Stomach (tissue), 4 donors: ENCODE results near the gene LGI1.

ENCODE experiments used
- POLR2A ChIP-seq, 4 donors: fragments of 450-650 bp; IDR thresholded peaks; one replicate each; pipeline ENCODE4 v1.6.1; 2016; ENCODE audit warnings: antibody characterized with exemption in 4 of 4, control low read depth in 2 of 4, mild to moderate bottlenecking in 1 of 4, moderate library complexity in 1 of 4
- POLR2AphosphoS5 ChIP-seq, 3 donors: sonication (generic); formaldehyde crosslinking; IDR thresholded peaks; one replicate each; pipeline ENCODE4 v1.6.1; 2016; ENCODE audit warnings: antibody characterized with exemption in 3 of 3
- TF ChIP-seq, protein P1 (sequence below), 7 experiments: fragments of 450-650 bp in 4 of 7; fragments of 200-600 bp in 3 of 7; sonication (generic) in 3 of 7; IDR thresholded peaks; one replicate each; pipeline ENCODE4 v1.5.1; 2016 to 2019; ENCODE audit warnings: antibody characterized with exemption in 7 of 7, control low read depth in 2 of 7, mild to moderate bottlenecking in 1 of 7

DNA sequence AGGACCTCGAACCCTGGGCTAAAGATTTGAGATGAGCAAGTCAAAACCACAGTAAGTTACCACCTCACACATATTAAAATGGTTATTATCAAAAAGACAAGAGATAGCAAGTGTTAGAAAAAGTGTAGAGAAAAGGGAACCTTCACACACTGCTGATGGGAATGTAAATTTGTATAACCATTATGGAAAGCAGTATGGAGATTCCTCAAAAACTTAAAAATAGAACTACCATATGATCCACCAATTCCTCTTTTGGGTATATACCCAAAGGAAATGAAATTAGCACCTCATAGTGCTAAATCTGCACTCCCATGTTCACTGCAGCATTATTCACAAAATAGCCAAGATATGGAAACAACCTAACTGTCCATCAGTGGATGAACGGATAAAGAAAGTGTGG is 34.6 kb upstream of the LGI1 start:
- TF ChIP-seq, protein P1, sequence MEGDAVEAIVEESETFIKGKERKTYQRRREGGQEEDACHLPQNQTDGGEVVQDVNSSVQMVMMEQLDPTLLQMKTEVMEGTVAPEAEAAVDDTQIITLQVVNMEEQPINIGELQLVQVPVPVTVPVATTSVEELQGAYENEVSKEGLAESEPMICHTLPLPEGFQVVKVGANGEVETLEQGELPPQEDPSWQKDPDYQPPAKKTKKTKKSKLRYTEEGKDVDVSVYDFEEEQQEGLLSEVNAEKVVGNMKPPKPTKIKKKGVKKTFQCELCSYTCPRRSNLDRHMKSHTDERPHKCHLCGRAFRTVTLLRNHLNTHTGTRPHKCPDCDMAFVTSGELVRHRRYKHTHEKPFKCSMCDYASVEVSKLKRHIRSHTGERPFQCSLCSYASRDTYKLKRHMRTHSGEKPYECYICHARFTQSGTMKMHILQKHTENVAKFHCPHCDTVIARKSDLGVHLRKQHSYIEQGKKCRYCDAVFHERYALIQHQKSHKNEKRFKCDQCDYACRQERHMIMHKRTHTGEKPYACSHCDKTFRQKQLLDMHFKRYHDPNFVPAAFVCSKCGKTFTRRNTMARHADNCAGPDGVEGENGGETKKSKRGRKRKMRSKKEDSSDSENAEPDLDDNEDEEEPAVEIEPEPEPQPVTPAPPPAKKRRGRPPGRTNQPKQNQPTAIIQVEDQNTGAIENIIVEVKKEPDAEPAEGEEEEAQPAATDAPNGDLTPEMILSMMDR (IDR thresholded peaks at IDR 0.05) = no peak
- TF ChIP-seq POLR2AphosphoS5 (IDR thresholded peaks at IDR 0.05) = no peak
- TF ChIP-seq POLR2A (IDR thresholded peaks at IDR 0.05) = no peak
